Measurements from ENCODE around the gene CSNK1G3.

DNA sequence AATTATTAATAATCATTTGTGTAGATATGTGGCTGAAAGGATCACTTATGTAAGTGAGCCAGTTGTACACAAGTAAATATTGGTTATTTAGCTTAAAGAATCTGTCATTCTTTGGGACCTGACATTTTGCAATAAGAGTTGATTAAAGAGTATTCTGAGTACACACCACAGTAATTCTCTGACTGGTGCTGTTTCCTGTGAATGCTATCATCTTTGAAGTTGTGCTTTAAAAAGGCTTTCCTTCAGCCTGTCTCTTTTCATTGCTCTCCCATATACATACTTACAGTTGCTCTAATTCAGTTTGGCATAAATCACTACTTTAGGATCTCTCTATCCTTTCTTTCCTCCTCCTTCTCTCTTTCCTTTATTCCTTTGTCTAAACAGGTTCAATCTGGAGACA lies 8.7 kb upstream of the CSNK1G3 start:
- TF ChIP-seq CTCF (IDR thresholded peaks at IDR 0.05) (no peak), POLR2A (IDR thresholded peaks at IDR 0.05) (no peak)
